Superior temporal gyrus (tissue), 1 donor: ENCODE measurements around the gene PLA2G2E.

Experiments
- DNase-seq: peaks from one replicate; pipeline ENCODE4 v3.0.0-alpha.2; 2016; ENCODE audit errors: extremely low spot score

Gene PLA2G2E

GRCh38 chr1:19923137-19923952 lies at the start of gene PLA2G2E:
Gene PLA2G2E (minus strand): TSS chr1:19923617. CDS start chr1:19923559, 58 bp downstream.
- DNase-seq: no peak

GRCh38 chr1:19971664-19972063 lies 48.2 kb upstream of the PLA2G2E start:
- DNase-seq: no peak

GRCh38 chr1:19969898-19970660 lies 46.7 kb upstream of the PLA2G2E start:
- DNase-seq: no peak

GRCh38 chr1:19967808-19968207 lies 44.4 kb upstream of the PLA2G2E start:
- no peak for DNase-seq

GRCh38 chr1:19964542-19964941 lies 41.1 kb upstream of the PLA2G2E start:
- no peak for DNase-seq

GRCh38 chr1:19963636-19964035 lies 40.2 kb upstream of the PLA2G2E start:
- no peak for DNase-seq

GRCh38 chr1:19960591-19960990 lies 37.2 kb upstream of the PLA2G2E start:
- no peak for DNase-seq

- no peak for DNase-seq
Measured at GRCh38 chr1:19957779-19958178, 34.4 kb upstream of the PLA2G2E start.

- DNase-seq: no peak
Measured at GRCh38 chr1:19955534-19956170, 32.2 kb upstream of the PLA2G2E start.

- no peak for DNase-seq
Measured at GRCh38 chr1:19954059-19954458, 30.6 kb upstream of the PLA2G2E start.

- DNase-seq: no peak
Measured at GRCh38 chr1:19949016-19949415, 25.6 kb upstream of the PLA2G2E start.

- no peak for DNase-seq
Measured at GRCh38 chr1:19946971-19947370, 23.6 kb upstream of the PLA2G2E start.

- no peak for DNase-seq
Measured at GRCh38 chr1:19946331-19946751, 22.9 kb upstream of the PLA2G2E start.

- DNase-seq: no peak
Measured at GRCh38 chr1:19945914-19946313, 22.5 kb upstream of the PLA2G2E start.

GRCh38 chr1:19942657-19943056 lies 19.2 kb upstream of the PLA2G2E start:
- no peak for DNase-seq

- no peak for DNase-seq
Measured at GRCh38 chr1:19942088-19942487, 18.7 kb upstream of the PLA2G2E start.

- no peak for DNase-seq
Measured at GRCh38 chr1:19941206-19941568, 17.8 kb upstream of the PLA2G2E start.

GRCh38 chr1:19940486-19941205 lies 17.2 kb upstream of the PLA2G2E start:
- no peak for DNase-seq

- no peak for DNase-seq
Measured at GRCh38 chr1:19938472-19938871, 15.1 kb upstream of the PLA2G2E start.

GRCh38 chr1:19936061-19936750 lies 12.8 kb upstream of the PLA2G2E start:
- no peak for DNase-seq

GRCh38 chr1:19934336-19934735 lies 10.9 kb upstream of the PLA2G2E start:
- no peak for DNase-seq
